PFSK-1 (cell line): Measurements from ENCODE around the gene C12orf43.

ENCODE experiments used
- FOXP2 ChIP-seq: optimal IDR thresholded peaks from 2 replicates; pipeline ENCODE3; 2011; ENCODE audit warnings: borderline replicate concordance, control low read depth, inconsistent platforms; ENCODE audit not compliant: insufficient read depth; ENCODE audit errors: extremely low read length, extremely low read depth
- POLR2AphosphoS5 ChIP-seq: IDR thresholded peaks from 2 replicates; pipeline ENCODE4 v1.6.1; 2012; ENCODE audit warnings: low read depth, mild to moderate bottlenecking, control low read depth, low read length, moderate library complexity
- SIN3A ChIP-seq: IDR thresholded peaks from 2 replicates; pipeline ENCODE4 v1.6.1; 2012; ENCODE audit warnings: mild to moderate bottlenecking, low read length, moderate library complexity, borderline replicate concordance; ENCODE audit not compliant: insufficient read depth
- TAF1 ChIP-seq: IDR thresholded peaks from 2 replicates; pipeline ENCODE4 v1.6.1; 2012; ENCODE audit warnings: low read length, control low read depth, borderline replicate concordance; ENCODE audit not compliant: insufficient read depth
- TF ChIP-seq, protein P1 (sequence below), 2 experiments: IDR thresholded peaks; 2 replicates each; pipeline versions ENCODE4 v1.6.1 to v1.8.0; 2011 to 2012; ENCODE audit warnings: low read depth in 2 of 2, low read length in 2 of 2, control low read depth in 1 of 2, inconsistent platforms in 1 of 2, mild to moderate bottlenecking in 1 of 2, moderate library complexity in 1 of 2; ENCODE audit not compliant: insufficient read depth in 1 of 2

Gene C12orf43

DNA sequence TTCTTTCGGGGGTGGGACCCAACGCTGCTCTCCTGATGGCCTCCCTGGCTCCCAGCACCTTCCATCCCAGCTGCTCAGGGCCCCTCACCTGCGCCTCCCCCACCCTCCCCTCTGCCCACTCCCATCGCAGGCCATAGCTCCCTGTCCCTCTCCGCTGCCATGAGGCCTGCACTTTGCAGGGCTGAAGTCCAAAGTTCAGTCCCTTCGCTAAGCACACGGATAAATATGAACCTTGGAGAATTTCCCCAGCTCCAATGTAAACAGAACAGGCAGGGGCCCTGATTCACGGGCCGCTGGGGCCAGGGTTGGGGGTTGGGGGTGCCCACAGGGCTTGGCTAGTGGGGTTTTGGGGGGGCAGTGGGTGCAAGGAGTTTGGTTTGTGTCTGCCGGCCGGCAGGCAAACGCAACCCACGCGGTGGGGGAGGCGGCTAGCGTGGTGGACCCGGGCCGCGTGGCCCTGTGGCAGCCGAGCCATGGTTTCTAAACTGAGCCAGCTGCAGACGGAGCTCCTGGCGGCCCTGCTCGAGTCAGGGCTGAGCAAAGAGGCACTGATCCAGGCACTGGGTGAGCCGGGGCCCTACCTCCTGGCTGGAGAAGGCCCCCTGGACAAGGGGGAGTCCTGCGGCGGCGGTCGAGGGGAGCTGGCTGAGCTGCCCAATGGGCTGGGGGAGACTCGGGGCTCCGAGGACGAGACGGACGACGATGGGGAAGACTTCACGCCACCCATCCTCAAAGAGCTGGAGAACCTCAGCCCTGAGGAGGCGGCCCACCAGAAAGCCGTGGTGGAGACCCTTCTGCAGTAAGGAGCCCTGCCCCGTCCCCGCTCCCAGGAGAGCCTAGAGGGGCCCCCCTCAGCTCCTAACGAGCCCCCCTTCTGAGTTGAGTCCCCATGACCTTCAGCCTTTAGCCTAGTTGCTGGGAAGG is 37.7 kb downstream of the C12orf43 start, which contains the start of gene HNF1A:
TSS of gene HNF1A (plus strand) at position 248 of the 924 bp plus-strand sequence. CDS start at position 474, 226 bp downstream.
- TF ChIP-seq POLR2AphosphoS5 (no peak), SIN3A (no peak), FOXP2 (no peak), TAF1 (no peak)
- TF ChIP-seq, protein P1, sequence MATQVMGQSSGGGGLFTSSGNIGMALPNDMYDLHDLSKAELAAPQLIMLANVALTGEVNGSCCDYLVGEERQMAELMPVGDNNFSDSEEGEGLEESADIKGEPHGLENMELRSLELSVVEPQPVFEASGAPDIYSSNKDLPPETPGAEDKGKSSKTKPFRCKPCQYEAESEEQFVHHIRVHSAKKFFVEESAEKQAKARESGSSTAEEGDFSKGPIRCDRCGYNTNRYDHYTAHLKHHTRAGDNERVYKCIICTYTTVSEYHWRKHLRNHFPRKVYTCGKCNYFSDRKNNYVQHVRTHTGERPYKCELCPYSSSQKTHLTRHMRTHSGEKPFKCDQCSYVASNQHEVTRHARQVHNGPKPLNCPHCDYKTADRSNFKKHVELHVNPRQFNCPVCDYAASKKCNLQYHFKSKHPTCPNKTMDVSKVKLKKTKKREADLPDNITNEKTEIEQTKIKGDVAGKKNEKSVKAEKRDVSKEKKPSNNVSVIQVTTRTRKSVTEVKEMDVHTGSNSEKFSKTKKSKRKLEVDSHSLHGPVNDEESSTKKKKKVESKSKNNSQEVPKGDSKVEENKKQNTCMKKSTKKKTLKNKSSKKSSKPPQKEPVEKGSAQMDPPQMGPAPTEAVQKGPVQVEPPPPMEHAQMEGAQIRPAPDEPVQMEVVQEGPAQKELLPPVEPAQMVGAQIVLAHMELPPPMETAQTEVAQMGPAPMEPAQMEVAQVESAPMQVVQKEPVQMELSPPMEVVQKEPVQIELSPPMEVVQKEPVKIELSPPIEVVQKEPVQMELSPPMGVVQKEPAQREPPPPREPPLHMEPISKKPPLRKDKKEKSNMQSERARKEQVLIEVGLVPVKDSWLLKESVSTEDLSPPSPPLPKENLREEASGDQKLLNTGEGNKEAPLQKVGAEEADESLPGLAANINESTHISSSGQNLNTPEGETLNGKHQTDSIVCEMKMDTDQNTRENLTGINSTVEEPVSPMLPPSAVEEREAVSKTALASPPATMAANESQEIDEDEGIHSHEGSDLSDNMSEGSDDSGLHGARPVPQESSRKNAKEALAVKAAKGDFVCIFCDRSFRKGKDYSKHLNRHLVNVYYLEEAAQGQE (IDR thresholded peaks at IDR 0.05; ENCODE audit: insufficient read depth in 1 of 2, low read depth in 2 of 2, low read length in 2 of 2) = no peak

- TF ChIP-seq, protein P1 (IDR thresholded peaks at IDR 0.05; ENCODE audit: insufficient read depth in 1 of 2, low read depth in 2 of 2, low read length in 2 of 2) = no peak
- no peak for TF ChIP-seq FOXP2
- TF ChIP-seq POLR2AphosphoS5 = no peak
- no peak for TF ChIP-seq SIN3A
- TF ChIP-seq TAF1 = no peak
Measured at GRCh38 chr12:120977531-120978295, 38.6 kb downstream of the C12orf43 start.

GRCh38 chr12:120972870-120973543 is 43.3 kb downstream of the C12orf43 start:
- TF ChIP-seq TAF1 (no peak), FOXP2 (no peak), POLR2AphosphoS5 (no peak), SIN3A (no peak)
- TF ChIP-seq, protein P1 (IDR thresholded peaks at IDR 0.05; ENCODE audit: insufficient read depth in 1 of 2, low read depth in 2 of 2, low read length in 2 of 2) = no peak

- no peak for TF ChIP-seq TAF1
- no peak for TF ChIP-seq FOXP2
- no peak for TF ChIP-seq SIN3A
- TF ChIP-seq, protein P1 (IDR thresholded peaks at IDR 0.05; ENCODE audit: insufficient read depth in 1 of 2, low read depth in 2 of 2, low read length in 2 of 2) = no peak
- no peak for TF ChIP-seq POLR2AphosphoS5
Measured at GRCh38 chr12:120971299-120972180, 44.7 kb downstream of the C12orf43 start.
